Astrocyte (in vitro differentiated cells and primary cell): Measurements from ENCODE around the gene PDIA5. TPM values are rescaled to one million over a fixed set of nuclear protein-coding genes. Genes with fewer than 3 reads are reported as not detected.
A peak's percentile ranks its signal among the peaks of the same experiment; 100 is the strongest.

Source experiments
- DNase-seq: peaks from one replicate; pipeline ENCODE4 v3.0.0-alpha.2; 2010; ENCODE audit warnings: low read depth
- FAIRE-seq: peaks from 2 replicates; lab custom pipeline; 2011; peaks lifted over from hg19 to GRCh38; lab: Jason Lieb, UNC
- H2AFZ ChIP-seq: 2 replicates; pipeline ENCODE4 v1.6.0; 2012; ENCODE audit warnings: low read depth, low read length, inconsistent platforms
- H3K27ac ChIP-seq: 2 replicates; pipeline ENCODE4 v1.5.1; 2011; ENCODE audit warnings: low read depth, low read length, inconsistent platforms
- H3K27me3 ChIP-seq: 2 replicates; pipeline ENCODE4 v1.6.0; 2011; ENCODE audit warnings: low read length, inconsistent platforms; ENCODE audit not compliant: insufficient read depth
- H3K36me3 ChIP-seq: 2 replicates; pipeline ENCODE4 v1.5.1; 2011; ENCODE audit warnings: low read length, inconsistent platforms; ENCODE audit not compliant: insufficient read depth
- H3K4me1 ChIP-seq: 2 replicates; pipeline ENCODE4 v1.5.1; 2011; ENCODE audit warnings: low read length, inconsistent platforms; ENCODE audit not compliant: insufficient read depth
- H3K4me2 ChIP-seq: 2 replicates; pipeline ENCODE4 v1.6.0; 2012; ENCODE audit warnings: low read length, inconsistent platforms
- H3K4me3 ChIP-seq: 2 replicates; pipeline ENCODE4 v1.5.1; 2011; ENCODE audit warnings: low read depth, mild to moderate bottlenecking, low read length, inconsistent platforms; ENCODE audit not compliant: insufficient read depth
- H3K79me2 ChIP-seq: 2 replicates; pipeline ENCODE4 v1.6.0; 2012; ENCODE audit warnings: mild to moderate bottlenecking, low read length, inconsistent platforms; ENCODE audit not compliant: insufficient read depth
- H3K9ac ChIP-seq: 2 replicates; pipeline ENCODE4 v1.6.0; 2012; ENCODE audit warnings: mild to moderate bottlenecking, low read length, inconsistent platforms
- H3K9me3 ChIP-seq: 2 replicates; pipeline ENCODE4 v1.5.1; 2012; ENCODE audit warnings: low read depth, mild to moderate bottlenecking, low read length, inconsistent platforms; ENCODE audit not compliant: insufficient read depth
- H4K20me1 ChIP-seq: 2 replicates; pipeline ENCODE4 v1.6.0; 2012; ENCODE audit warnings: low read length, inconsistent platforms; ENCODE audit not compliant: insufficient read depth
- H3K27ac Mint-ChIP-seq: one replicate; pipeline ENCODE4 v1.8.0; 2021; ENCODE audit warnings: mild to moderate bottlenecking, mixed read lengths; ENCODE audit not compliant: unreplicated experiment
- H3K27me3 Mint-ChIP-seq: one replicate; pipeline ENCODE4 v1.8.0; 2021; ENCODE audit warnings: low read depth, mixed read lengths; ENCODE audit not compliant: unreplicated experiment
- H3K36me3 Mint-ChIP-seq: one replicate; pipeline ENCODE4 v1.8.0; 2021; ENCODE audit warnings: low read depth, mixed read lengths; ENCODE audit not compliant: unreplicated experiment
- H3K4me1 Mint-ChIP-seq: one replicate; pipeline ENCODE4 v1.8.0; 2021; ENCODE audit warnings: low read depth, mixed read lengths; ENCODE audit not compliant: unreplicated experiment
- H3K4me3 Mint-ChIP-seq: one replicate; pipeline ENCODE4 v1.8.0; 2021; ENCODE audit warnings: mild to moderate bottlenecking, moderate library complexity, mixed read lengths; ENCODE audit not compliant: unreplicated experiment
- H3K9me3 Mint-ChIP-seq: one replicate; pipeline ENCODE4 v1.8.0; 2021; ENCODE audit warnings: mild to moderate bottlenecking, mixed read lengths; ENCODE audit not compliant: unreplicated experiment
- CTCF ChIP-seq: IDR thresholded peaks from 2 replicates; pipeline ENCODE4 v1.5.1; 2011; ENCODE audit warnings: low read depth, mild to moderate bottlenecking, inconsistent platforms, low read length, moderate library complexity; ENCODE audit not compliant: insufficient read depth
- EZH2 ChIP-seq: IDR thresholded peaks from 2 replicates; pipeline ENCODE4 v1.6.1; 2012; ENCODE audit warnings: mild to moderate bottlenecking, low read length, inconsistent platforms; ENCODE audit not compliant: insufficient read depth
- total RNA-seq: library from RNA; stranded (reverse); gene quantifications from 2 replicates; pipeline ENCODE4 v1.2.1, GENCODE V29; 2021

PDIA5 gene
- total RNA-seq, 1 donor from 2014 or later = 77.5 TPM

GRCh38 chr3:123141276-123141675 lies 74.5 kb downstream of the PDIA5 start:
- peaks cover 59% of the 10 kb centered on the region for H4K20me1 ChIP-seq
- H3K4me3 ChIP-seq = no peak overlapping the region
- no peak overlapping the region for H3K4me3 Mint-ChIP-seq
- H3K4me2 ChIP-seq = no peak overlapping the region
- no peak overlapping the region for H3K27ac ChIP-seq
- H3K4me1 Mint-ChIP-seq = peaks cover 11% of the 10 kb centered on the region
- TF ChIP-seq CTCF (no peak), EZH2 (no peak)
- DNase-seq (no peak), FAIRE-seq (no peak)
- H3K27me3 ChIP-seq = no peaks in the 10 kb centered on the region
- H3K79me2 ChIP-seq = no peaks in the 10 kb centered on the region
- H3K4me1 ChIP-seq = peaks cover 8% of the 10 kb centered on the region
- H3K9me3 ChIP-seq = no peaks in the 10 kb centered on the region
- H3K9ac ChIP-seq = no peak overlapping the region
- H3K27me3 Mint-ChIP-seq = no peaks in the 10 kb centered on the region
- no peak overlapping the region for H3K27ac Mint-ChIP-seq
- no peaks in the 10 kb centered on the region for H3K9me3 Mint-ChIP-seq
- peaks cover 21% of the 10 kb centered on the region for H3K36me3 Mint-ChIP-seq
- peaks cover 14% of the 10 kb centered on the region for H3K36me3 ChIP-seq
- H2AFZ ChIP-seq = no peak overlapping the region

GRCh38 chr3:123143669-123144411 lies 77.0 kb downstream of the PDIA5 start:
- H3K27me3 ChIP-seq = no peaks in the 10 kb centered on the region
- H4K20me1 ChIP-seq = peaks cover 64% of the 10 kb centered on the region
- H3K4me1 Mint-ChIP-seq = peaks cover 15% of the 10 kb centered on the region
- H3K4me1 ChIP-seq = peaks cover 10% of the 10 kb centered on the region
- H3K36me3 ChIP-seq = peaks cover 18% of the 10 kb centered on the region
- H3K9ac ChIP-seq = no peak overlapping the region
- no peak overlapping the region for H3K27ac ChIP-seq
- H3K79me2 ChIP-seq = no peaks in the 10 kb centered on the region
- H3K4me3 ChIP-seq = no peak overlapping the region
- FAIRE-seq (peak; percentile 43), DNase-seq (no peak)
- no peaks in the 10 kb centered on the region for H3K9me3 ChIP-seq
- H3K27ac Mint-ChIP-seq = peak overlapping the region; percentile 41
- no peaks in the 10 kb centered on the region for H3K27me3 Mint-ChIP-seq
- peaks cover 32% of the 10 kb centered on the region for H3K36me3 Mint-ChIP-seq
- peak overlapping the region; percentile 7 for H3K4me2 ChIP-seq
- TF ChIP-seq CTCF = no peak
- TF ChIP-seq EZH2 = no peak
- H3K4me3 Mint-ChIP-seq = no peak overlapping the region
- H2AFZ ChIP-seq = no peak overlapping the region
- H3K9me3 Mint-ChIP-seq = no peaks in the 10 kb centered on the region
